Stimulated activated naive B cell treated with anti-CD40 and anti-IgM and Interleukin-4, amounts not matched to agents 10 μg/mL and 1 μg/mL and 100 μg/mL, for 72 hours (primary cell): ENCODE results near the gene FBN1.
A peak's percentile ranks its signal among the peaks of the same experiment; 100 is the strongest.

Experiments
- ATAC-seq, 2 donors: fragments of 150-1000 bp; cut with Tn5 transposase; replicated peaks; 2 replicates each; pipeline ENCODE4 v1.10.0; 2021; ENCODE audit warnings: moderate library complexity in 1 of 2
- DNase-seq: peaks from one replicate; pipeline ENCODE4 v3.0.0; 2021
- H3K27ac Mint-ChIP-seq: one replicate; pipeline ENCODE4 v1.8.0; 2022; ENCODE audit warnings: mild to moderate bottlenecking, mixed read lengths
- H3K27me3 Mint-ChIP-seq, 2 donors: one replicate each; pipeline ENCODE4 v1.8.0; 2022; ENCODE audit warnings: mixed read lengths in 2 of 2
- H3K36me3 Mint-ChIP-seq, 2 donors: one replicate each; pipeline ENCODE4 v1.8.0; 2022; ENCODE audit warnings: mixed read lengths in 2 of 2, mild to moderate bottlenecking in 1 of 2
- H3K4me1 Mint-ChIP-seq, 2 donors: one replicate each; pipeline ENCODE4 v1.8.0; 2022; ENCODE audit warnings: mixed read lengths in 2 of 2, mild to moderate bottlenecking in 1 of 2
- H3K4me3 Mint-ChIP-seq, 2 donors: one replicate each; pipeline ENCODE4 v1.8.0; 2022; ENCODE audit warnings: mild to moderate bottlenecking in 2 of 2, mixed read lengths in 2 of 2, moderate library complexity in 1 of 2
- H3K9me3 Mint-ChIP-seq, 2 donors: one replicate each; pipeline ENCODE4 v1.8.0; 2022; ENCODE audit warnings: mixed read lengths in 2 of 2, mild to moderate bottlenecking in 1 of 2

Gene FBN1

DNA sequence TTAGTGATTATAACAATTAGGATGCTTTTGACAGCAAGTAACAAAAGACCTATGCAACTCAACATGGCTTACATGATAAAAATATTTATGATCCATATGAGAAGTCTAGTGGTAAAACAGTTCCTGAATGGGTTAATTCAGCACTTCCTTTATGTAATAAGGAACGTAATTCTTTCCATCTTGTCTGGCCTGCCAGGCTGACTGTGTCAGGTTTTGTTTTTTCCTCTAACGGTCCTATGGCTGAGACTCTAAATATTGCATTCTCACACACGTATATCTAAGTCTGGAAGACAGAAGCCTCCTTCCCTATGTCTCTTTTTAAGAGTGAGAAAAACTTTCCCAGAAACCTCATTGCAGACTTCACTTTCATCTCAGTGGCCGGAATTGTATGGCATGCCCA, 263.6 kb downstream of the FBN1 start:
- Mint-ChIP-seq H3K4me3 (no peak overlapping the region), H3K36me3 (peaks cover 0 to 1% of the 10 kb centered on the region in 2 donors), H3K27ac (no peak overlapping the region), H3K4me1 (peaks cover 0 to 1% of the 10 kb centered on the region in 2 donors), H3K9me3 (peaks cover 5 to 14% of the 10 kb centered on the region in 2 donors), H3K27me3 (peaks cover 11% of the 10 kb centered on the region in 2 donors)
- DNase-seq = no peak
- ATAC-seq = no peak

GRCh38 chr15:48380198-48380597, 265.3 kb downstream of the FBN1 start:
- peaks cover 0 to 1% of the 10 kb centered on the region in 2 donors for H3K4me1 Mint-ChIP-seq
- H3K4me3 Mint-ChIP-seq = no peak overlapping the region
- H3K27ac Mint-ChIP-seq = peak overlapping the region; percentile 34
- peaks cover 18 to 24% of the 10 kb centered on the region in 2 donors for H3K27me3 Mint-ChIP-seq
- peaks cover 5 to 15% of the 10 kb centered on the region in 2 donors for H3K9me3 Mint-ChIP-seq
- peaks cover 0 to 1% of the 10 kb centered on the region in 2 donors for H3K36me3 Mint-ChIP-seq
- ATAC-seq = peak; percentile 82 to 95
- DNase-seq = peak; percentile 27

- no peak for ATAC-seq
- no peak overlapping the region for H3K27ac Mint-ChIP-seq
- DNase-seq = no peak
- peaks cover 31 to 38% of the 10 kb centered on the region in 2 donors for H3K27me3 Mint-ChIP-seq
- peaks cover 5 to 15% of the 10 kb centered on the region in 2 donors for H3K9me3 Mint-ChIP-seq
- H3K4me1 Mint-ChIP-seq = peaks cover 0 to 1% of the 10 kb centered on the region in 2 donors
- peaks cover 0 to 1% of the 10 kb centered on the region in 2 donors for H3K36me3 Mint-ChIP-seq
- no peak overlapping the region for H3K4me3 Mint-ChIP-seq
Observed at GRCh38 chr15:48375767-48376166, 269.7 kb downstream of the FBN1 start.

DNA sequence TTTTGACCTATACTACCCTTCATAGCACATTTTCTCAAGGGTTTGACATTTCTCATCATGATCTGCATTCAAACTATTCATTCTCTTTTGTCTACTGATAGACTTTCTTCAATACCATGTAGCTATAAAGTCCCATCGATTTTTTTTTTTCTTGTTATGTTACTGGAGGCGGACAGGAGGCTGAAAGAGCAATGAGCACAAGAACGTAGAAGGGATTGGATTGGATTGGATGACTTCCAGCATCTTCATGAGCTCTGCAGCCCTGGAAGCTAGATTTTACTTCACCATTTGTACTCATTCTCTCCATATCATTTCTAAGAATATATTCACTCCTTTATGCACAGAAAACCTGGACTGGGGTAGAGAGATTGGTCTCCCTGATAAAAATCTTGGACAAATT, 271.0 kb downstream of the FBN1 start:
- Mint-ChIP-seq H3K27ac (no peak overlapping the region), H3K36me3 (no peaks in the 10 kb centered on the region), H3K27me3 (peaks cover 33 to 38% of the 10 kb centered on the region in 2 donors), H3K9me3 (peaks cover 5 to 15% of the 10 kb centered on the region in 2 donors), H3K4me1 (peaks cover 0 to 1% of the 10 kb centered on the region in 2 donors), H3K4me3 (no peak overlapping the region)
- no peak for DNase-seq
- ATAC-seq = no peak

DNA sequence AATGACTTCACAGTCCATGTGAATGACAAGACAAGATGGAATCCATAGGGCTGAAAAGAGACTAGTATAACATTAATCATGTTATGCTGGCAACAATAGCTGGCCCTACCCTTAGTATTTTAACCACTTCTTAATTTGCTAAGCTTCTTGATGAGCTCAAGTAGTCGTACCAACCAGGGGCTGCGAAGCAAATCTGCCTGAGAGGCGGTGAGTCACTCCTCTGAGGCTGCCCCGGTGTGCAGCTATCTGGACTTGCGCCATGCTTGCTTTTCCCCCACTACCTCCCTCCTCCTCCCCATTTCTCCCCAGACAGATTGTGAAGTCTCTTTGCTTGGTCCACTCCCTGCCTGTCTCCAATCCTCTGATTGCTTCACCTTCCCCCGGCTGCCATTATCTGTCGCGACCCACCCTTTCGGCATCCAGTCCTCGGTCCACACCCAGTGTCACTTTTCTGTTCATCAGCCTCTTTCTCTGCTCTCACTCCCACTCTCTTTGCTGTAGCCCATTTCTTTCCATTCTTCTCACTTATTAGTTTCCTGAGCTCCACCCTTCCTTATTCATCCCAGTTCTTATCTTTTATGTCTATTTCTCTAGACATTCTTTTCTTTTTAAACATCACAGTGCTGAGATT, 271.6 kb downstream of the FBN1 start:
- peaks cover 0 to 1% of the 10 kb centered on the region in 2 donors for H3K4me1 Mint-ChIP-seq
- no peaks in the 10 kb centered on the region for H3K36me3 Mint-ChIP-seq
- no peak overlapping the region for H3K27ac Mint-ChIP-seq
- peaks cover 5 to 15% of the 10 kb centered on the region in 2 donors for H3K9me3 Mint-ChIP-seq
- no peak for DNase-seq
- no peak overlapping the region for H3K4me3 Mint-ChIP-seq
- H3K27me3 Mint-ChIP-seq = peaks cover 35 to 38% of the 10 kb centered on the region in 2 donors
- ATAC-seq = no peak

- Mint-ChIP-seq H3K27me3 (peaks cover 32 to 36% of the 10 kb centered on the region in 2 donors), H3K4me3 (no peak overlapping the region), H3K36me3 (no peaks in the 10 kb centered on the region), H3K9me3 (peaks cover 0 to 2% of the 10 kb centered on the region in 2 donors), H3K4me1 (no peaks in the 10 kb centered on the region), H3K27ac (no peak overlapping the region)
- DNase-seq = no peak
- ATAC-seq = no peak
Observed at GRCh38 chr15:48371961-48372360, 273.5 kb downstream of the FBN1 start.

DNA sequence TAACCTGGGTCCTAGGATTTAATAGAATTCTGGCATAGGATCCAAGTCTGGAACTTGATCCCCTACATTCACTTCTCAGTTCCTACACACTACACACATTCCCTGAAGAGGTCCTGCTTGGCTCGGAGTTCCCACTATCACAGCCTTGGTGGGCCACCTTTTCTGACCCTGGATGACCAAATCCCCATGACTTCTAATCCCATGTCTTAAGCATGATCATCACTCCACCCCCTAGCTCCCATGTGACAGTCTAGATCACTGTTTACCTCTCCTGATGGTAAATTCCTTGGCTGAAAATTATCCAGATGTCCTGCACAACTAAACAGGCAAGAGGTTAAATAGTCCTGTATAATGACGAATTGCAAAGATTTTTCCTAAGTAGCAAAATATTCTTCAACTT, 274.0 kb downstream of the FBN1 start:
- H3K4me3 Mint-ChIP-seq = no peak overlapping the region
- no peak overlapping the region for H3K27ac Mint-ChIP-seq
- no peaks in the 10 kb centered on the region for H3K36me3 Mint-ChIP-seq
- no peak for ATAC-seq
- no peak for DNase-seq
- no peaks in the 10 kb centered on the region for H3K4me1 Mint-ChIP-seq
- H3K27me3 Mint-ChIP-seq = peaks cover 32 to 36% of the 10 kb centered on the region in 2 donors
- no peaks in the 10 kb centered on the region for H3K9me3 Mint-ChIP-seq

DNA sequence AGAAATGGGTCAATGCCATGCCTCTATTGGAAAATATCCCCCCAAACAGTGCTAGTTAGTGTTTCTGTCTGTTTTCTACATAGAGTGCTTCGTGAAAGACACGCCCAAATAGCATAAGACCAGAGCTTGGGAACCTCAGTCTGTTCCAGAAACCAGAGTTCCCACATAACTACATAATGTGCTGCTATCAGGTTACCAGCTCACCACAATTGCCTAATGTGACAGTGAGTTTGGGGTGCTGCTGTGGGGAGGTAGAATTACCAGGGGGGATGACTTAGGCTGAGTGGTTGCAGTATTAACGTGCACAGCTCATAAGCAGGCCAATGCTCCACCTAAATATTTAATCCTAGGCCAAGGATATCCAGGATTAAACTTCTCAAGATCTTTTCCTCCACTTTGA, 275.0 kb downstream of the FBN1 start:
- Mint-ChIP-seq H3K27ac (no peak overlapping the region), H3K9me3 (no peaks in the 10 kb centered on the region), H3K4me3 (no peak overlapping the region), H3K36me3 (no peaks in the 10 kb centered on the region), H3K4me1 (no peaks in the 10 kb centered on the region), H3K27me3 (peaks cover 21 to 27% of the 10 kb centered on the region in 2 donors)
- ATAC-seq = no peak
- DNase-seq = no peak

DNA sequence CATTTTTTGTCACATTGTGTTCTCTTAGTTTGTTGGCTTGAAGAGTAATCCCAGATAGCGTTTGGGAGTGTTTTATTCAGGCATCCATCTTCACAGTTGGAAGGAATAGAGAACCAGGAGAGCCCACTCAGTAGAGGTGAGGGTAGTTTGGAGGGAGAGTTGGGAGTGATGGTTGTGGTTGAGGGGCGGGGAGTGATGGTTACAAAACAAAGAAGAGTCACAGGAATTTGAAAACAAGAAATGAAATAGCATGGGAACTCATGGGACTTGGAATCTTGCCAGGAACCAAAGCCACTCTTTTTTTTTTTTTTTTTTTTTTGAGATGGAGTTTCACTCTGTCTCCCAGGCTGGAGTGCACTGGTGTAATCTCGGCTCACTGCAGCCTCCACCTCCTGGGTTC, 278.0 kb downstream of the FBN1 start:
- no peak overlapping the region for H3K27ac Mint-ChIP-seq
- no peaks in the 10 kb centered on the region for H3K4me1 Mint-ChIP-seq
- H3K27me3 Mint-ChIP-seq = peaks cover 5 to 12% of the 10 kb centered on the region in 2 donors
- no peaks in the 10 kb centered on the region for H3K9me3 Mint-ChIP-seq
- H3K4me3 Mint-ChIP-seq = no peak overlapping the region
- DNase-seq (no peak), ATAC-seq (no peak)
- H3K36me3 Mint-ChIP-seq = no peaks in the 10 kb centered on the region

DNA sequence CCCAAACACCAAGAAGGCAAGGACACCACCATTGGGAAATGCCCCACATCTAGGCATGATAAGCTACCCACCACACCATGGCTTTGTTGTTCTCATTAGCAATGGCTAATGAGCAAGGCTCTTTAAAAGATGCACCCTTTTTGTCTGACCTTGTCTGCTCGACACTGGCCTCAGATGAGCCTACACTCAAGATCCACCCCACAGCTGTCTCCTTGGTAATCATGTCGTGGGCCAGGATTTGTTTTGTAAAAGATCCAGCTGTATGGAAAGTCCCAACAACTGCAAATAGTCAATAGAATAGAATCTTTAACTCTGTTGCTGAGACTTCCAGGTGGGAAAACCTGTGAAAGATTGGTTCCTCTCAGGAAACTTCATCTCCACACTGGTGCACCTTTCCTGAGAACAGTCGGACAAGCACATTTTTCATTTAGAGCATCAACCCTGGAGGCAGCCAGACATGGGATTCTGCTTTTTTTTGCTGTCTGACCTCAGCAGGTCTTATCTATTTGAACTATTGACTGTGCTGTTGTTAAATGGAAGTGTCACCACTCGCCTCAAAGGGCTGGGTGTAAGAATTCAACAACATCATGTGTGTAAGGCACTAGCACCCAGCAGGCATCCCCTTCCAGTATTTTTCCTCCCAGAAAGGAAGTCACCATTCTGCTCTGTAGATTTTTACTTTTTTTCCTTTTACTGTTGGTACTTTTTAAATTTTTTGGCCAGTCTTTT, 278.8 kb downstream of the FBN1 start:
- DNase-seq (no peak), ATAC-seq (no peak)
- Mint-ChIP-seq H3K27me3 (peaks cover 5 to 12% of the 10 kb centered on the region in 2 donors), H3K27ac (no peak overlapping the region), H3K4me3 (no peak overlapping the region), H3K9me3 (no peaks in the 10 kb centered on the region), H3K4me1 (no peaks in the 10 kb centered on the region), H3K36me3 (no peaks in the 10 kb centered on the region)

- no peaks in the 10 kb centered on the region for H3K4me1 Mint-ChIP-seq
- no peak for ATAC-seq
Observed at GRCh38 chr15:48365575-48365974, 279.9 kb downstream of the FBN1 start.

DNA sequence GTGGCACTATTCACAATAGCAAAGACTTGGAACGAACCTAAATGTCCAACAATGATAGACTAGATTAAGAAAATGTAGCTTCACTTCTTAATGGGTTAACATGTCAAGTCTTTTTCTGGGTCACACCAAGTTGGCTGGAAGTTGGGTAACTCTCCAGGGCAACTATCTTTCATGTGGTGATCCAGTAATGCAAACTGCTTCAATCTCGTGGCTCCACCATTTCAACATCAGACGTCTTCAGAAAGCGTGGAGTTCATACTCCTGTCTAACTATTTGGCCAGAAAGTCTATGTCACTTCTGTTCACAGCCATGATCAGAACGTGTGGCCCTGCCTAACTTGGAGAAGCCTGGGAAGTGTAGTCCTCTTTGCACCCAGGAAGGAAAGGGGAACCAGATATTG, 282.0 kb downstream of the FBN1 start:
- peaks cover 5 to 8% of the 10 kb centered on the region in 2 donors for H3K27me3 Mint-ChIP-seq
- no peak overlapping the region for H3K4me3 Mint-ChIP-seq
- H3K9me3 Mint-ChIP-seq = peaks cover 0 to 2% of the 10 kb centered on the region in 2 donors
- DNase-seq (no peak), ATAC-seq (no peak)
- H3K36me3 Mint-ChIP-seq = no peaks in the 10 kb centered on the region
- no peak overlapping the region for H3K27ac Mint-ChIP-seq
- peaks cover 3 to 4% of the 10 kb centered on the region in 2 donors for H3K4me1 Mint-ChIP-seq

More at GRCh38 chr15:48365575-48365974, 279.9 kb downstream of the FBN1 start:
- Mint-ChIP-seq H3K36me3 (no peaks in the 10 kb centered on the region), H3K27ac (no peak overlapping the region), H3K4me3 (no peak overlapping the region), H3K27me3 (peaks cover 5 to 12% of the 10 kb centered on the region in 2 donors), H3K9me3 (peaks cover 0 to 2% of the 10 kb centered on the region in 2 donors)
- no peak for DNase-seq

- H3K9me3 Mint-ChIP-seq = peaks cover 0 to 2% of the 10 kb centered on the region in 2 donors
- ATAC-seq = no peak
- no peak overlapping the region for H3K4me3 Mint-ChIP-seq
- H3K36me3 Mint-ChIP-seq = no peaks in the 10 kb centered on the region
- H3K27me3 Mint-ChIP-seq = no peaks in the 10 kb centered on the region
- no peak overlapping the region for H3K27ac Mint-ChIP-seq
- peaks cover 3 to 6% of the 10 kb centered on the region in 2 donors for H3K4me1 Mint-ChIP-seq
- no peak for DNase-seq
Observed at GRCh38 chr15:48361685-48362084, 283.8 kb downstream of the FBN1 start.

GRCh38 chr15:48360841-48361240, 284.7 kb downstream of the FBN1 start:
- no peaks in the 10 kb centered on the region for H3K27me3 Mint-ChIP-seq
- ATAC-seq (no peak), DNase-seq (no peak)
- peaks cover 0 to 2% of the 10 kb centered on the region in 2 donors for H3K9me3 Mint-ChIP-seq
- peaks cover 3 to 6% of the 10 kb centered on the region in 2 donors for H3K4me1 Mint-ChIP-seq
- H3K4me3 Mint-ChIP-seq = no peak overlapping the region
- H3K36me3 Mint-ChIP-seq = no peaks in the 10 kb centered on the region
- H3K27ac Mint-ChIP-seq = no peak overlapping the region
